ENCODE data around the gene FBXW8.
A peak's percentile ranks its signal among the peaks of the same experiment; 100 is the strongest.

The FBXW8 gene

GRCh38 chr12:117020536-117021220 is 109.9 kb downstream of the FBXW8 start:
- in situ Hi-C loops (cut with MboI; ENCODE audit: low sequenced_read_pairs, unreplicated experiment): loop anchor here (10.0 kb wide), 1 partner anchor 94 kb away; no protein-coding TSS in a partner anchor

GRCh38 chr12:117022465-117022864 is 111.7 kb downstream of the FBXW8 start:
- TF ChIP-seq CTCF (IDR thresholded peaks at IDR 0.05; ENCODE audit: borderline replicate concordance, control extremely low read depth, extremely low read depth, insufficient read depth, missing control alignments): no peak
- no peak for DNase-seq (ENCODE audit: low spot score)
- in situ Hi-C loops (cut with MboI; ENCODE audit: low sequenced_read_pairs, unreplicated experiment): loop anchor here (10.0 kb wide), 1 partner anchor 92 kb away; no protein-coding TSS in a partner anchor

More at GRCh38 chr12:117020536-117021220, 109.9 kb downstream of the FBXW8 start:
- no peak for DNase-seq (ENCODE audit: low spot score)
- no peak for TF ChIP-seq CTCF (IDR thresholded peaks at IDR 0.05; ENCODE audit: borderline replicate concordance, control extremely low read depth, extremely low read depth, insufficient read depth, missing control alignments)

GRCh38 chr12:117023998-117024960 is 113.5 kb downstream of the FBXW8 start:
- DNase-seq (ENCODE audit: low spot score): no peak
- in situ Hi-C loops (cut with MboI; ENCODE audit: low sequenced_read_pairs, unreplicated experiment): loop anchor here (10.0 kb wide), 1 partner anchor 91 kb away; no protein-coding TSS in a partner anchor
- TF ChIP-seq CTCF (IDR thresholded peaks at IDR 0.05; ENCODE audit: borderline replicate concordance, control extremely low read depth, extremely low read depth, insufficient read depth, missing control alignments): no peak

- in situ Hi-C loops (cut with MboI; ENCODE audit: low sequenced_read_pairs, unreplicated experiment): loop anchor here (10.0 kb wide), 1 partner anchor 90 kb away; no protein-coding TSS in a partner anchor
- no peak for TF ChIP-seq CTCF (IDR thresholded peaks at IDR 0.05; ENCODE audit: borderline replicate concordance, control extremely low read depth, extremely low read depth, insufficient read depth, missing control alignments)
Observed at GRCh38 chr12:117024961-117025480, 114.3 kb downstream of the FBXW8 start.

GRCh38 chr12:117025481-117026151 is 114.9 kb downstream of the FBXW8 start:
- in situ Hi-C loops (cut with MboI; ENCODE audit: low sequenced_read_pairs, unreplicated experiment): loop anchor here (10.0 kb wide), 1 partner anchor 89 kb away; no protein-coding TSS in a partner anchor
- TF ChIP-seq CTCF (IDR thresholded peaks at IDR 0.05; ENCODE audit: borderline replicate concordance, control extremely low read depth, extremely low read depth, insufficient read depth, missing control alignments): peak; percentile 84
- DNase-seq (ENCODE audit: low spot score): peak; percentile 81

More at GRCh38 chr12:117024961-117025480, 114.3 kb downstream of the FBXW8 start:
- DNase-seq (ENCODE audit: low spot score): no peak

Data from GM13976 (cell line).